ENCODE measurements around the gene IL1RAP.

The IL1RAP gene

DNA sequence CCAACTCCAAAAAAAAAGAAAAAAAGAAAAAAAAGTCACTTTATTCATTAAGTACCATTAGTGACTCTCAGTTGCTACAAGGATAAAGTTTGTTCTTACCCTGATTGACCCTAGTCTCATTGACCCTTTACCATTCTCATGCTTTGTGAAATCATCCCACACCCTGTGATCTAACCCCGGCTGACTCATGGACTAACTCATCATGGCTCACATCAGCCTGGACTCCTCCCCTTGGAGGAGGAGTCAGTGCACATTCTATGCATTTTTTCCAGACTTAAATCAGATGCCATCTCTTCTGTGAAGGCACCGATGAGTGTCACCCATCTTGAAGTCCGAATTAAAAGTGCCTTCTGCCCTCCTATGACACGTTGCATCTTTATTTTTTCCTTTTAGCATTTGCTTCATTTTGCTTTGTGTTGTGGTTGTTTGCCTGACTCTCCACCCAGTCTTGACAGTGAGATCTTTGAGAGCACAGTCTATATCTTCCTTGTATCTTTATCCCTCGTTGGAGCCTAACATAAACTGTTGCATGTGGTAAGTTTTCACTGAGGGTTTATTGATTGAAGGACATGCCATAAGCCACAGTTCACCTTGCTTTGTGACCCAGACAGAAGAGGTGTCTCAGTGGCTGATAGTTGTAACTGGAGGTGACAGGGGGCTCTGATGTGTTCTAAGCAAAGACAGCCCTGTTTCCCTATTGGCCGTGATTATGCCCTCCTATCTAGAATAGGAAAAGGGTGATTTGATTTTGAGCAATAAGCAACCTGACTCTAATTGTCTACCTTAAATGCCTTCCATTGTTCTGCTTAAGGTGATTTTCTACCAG lies 72.1 kb downstream of the IL1RAP start:
- no peak overlapping the region for H3K4me3 ChIP-seq (ENCODE audit: low read depth, low read length)
- no peak for DNase-seq (ENCODE audit: low read depth)

DNA sequence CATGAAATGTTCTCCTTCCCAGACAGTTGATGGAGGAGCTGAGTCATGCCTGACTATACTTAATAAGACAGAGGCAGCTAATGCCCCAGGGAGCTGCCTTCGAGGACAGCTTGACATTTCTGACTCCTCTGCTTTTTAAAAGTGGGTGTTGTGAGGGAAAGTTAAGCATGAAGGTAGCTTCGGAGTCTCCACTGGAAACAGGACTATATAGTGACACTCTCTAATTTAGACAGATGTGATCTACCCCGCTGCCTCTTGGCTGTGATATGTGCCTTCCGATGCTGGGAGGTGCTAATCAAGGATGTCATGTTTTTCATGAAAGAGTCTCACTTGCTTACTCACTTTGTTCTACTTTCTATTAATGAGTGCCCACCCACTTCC lies 72.7 kb downstream of the IL1RAP start:
- H3K4me3 ChIP-seq (ENCODE audit: low read depth, low read length) = no peak overlapping the region
- TF ChIP-seq, protein P1, sequence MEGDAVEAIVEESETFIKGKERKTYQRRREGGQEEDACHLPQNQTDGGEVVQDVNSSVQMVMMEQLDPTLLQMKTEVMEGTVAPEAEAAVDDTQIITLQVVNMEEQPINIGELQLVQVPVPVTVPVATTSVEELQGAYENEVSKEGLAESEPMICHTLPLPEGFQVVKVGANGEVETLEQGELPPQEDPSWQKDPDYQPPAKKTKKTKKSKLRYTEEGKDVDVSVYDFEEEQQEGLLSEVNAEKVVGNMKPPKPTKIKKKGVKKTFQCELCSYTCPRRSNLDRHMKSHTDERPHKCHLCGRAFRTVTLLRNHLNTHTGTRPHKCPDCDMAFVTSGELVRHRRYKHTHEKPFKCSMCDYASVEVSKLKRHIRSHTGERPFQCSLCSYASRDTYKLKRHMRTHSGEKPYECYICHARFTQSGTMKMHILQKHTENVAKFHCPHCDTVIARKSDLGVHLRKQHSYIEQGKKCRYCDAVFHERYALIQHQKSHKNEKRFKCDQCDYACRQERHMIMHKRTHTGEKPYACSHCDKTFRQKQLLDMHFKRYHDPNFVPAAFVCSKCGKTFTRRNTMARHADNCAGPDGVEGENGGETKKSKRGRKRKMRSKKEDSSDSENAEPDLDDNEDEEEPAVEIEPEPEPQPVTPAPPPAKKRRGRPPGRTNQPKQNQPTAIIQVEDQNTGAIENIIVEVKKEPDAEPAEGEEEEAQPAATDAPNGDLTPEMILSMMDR (IDR thresholded peaks at IDR 0.05; ENCODE audit: low read depth, low read length, missing control alignments) = no peak
- DNase-seq (ENCODE audit: low read depth) = no peak

More for the DNA sequence above, 72.1 kb downstream of the IL1RAP start:
- TF ChIP-seq, protein P1 (IDR thresholded peaks at IDR 0.05; ENCODE audit: low read depth, low read length, missing control alignments) = no peak

- no peak for DNase-seq (ENCODE audit: low read depth)
- TF ChIP-seq, protein P1 (IDR thresholded peaks at IDR 0.05; ENCODE audit: low read depth, low read length, missing control alignments) = no peak
- H3K4me3 ChIP-seq (ENCODE audit: low read depth, low read length) = no peak overlapping the region
Measured at GRCh38 chr3:190588570-190588969, 74.7 kb downstream of the IL1RAP start.

DNA sequence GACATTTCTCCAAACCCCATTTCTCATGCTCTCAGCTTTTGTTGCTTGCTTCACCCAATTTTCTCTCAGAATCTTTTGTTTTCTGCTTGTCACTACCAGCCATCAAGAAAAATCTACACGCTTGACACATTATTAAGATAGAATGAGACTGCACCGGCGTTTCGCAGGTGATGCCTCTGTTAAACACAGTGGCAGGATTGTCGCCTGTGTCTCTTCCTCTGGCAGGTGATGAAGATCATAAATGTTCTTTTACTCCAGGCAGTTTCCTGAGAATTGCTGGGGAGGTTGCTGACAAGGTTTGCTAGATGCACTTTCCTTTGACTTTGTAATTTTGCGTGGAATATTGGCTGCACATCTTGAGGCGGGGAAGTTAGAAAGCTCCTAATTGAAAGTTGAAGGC lies 75.4 kb downstream of the IL1RAP start:
- H3K4me3 ChIP-seq (ENCODE audit: low read depth, low read length) = no peak overlapping the region
- TF ChIP-seq, protein P1 (IDR thresholded peaks at IDR 0.05; ENCODE audit: low read depth, low read length, missing control alignments) = no peak
- DNase-seq (ENCODE audit: low read depth) = no peak

GRCh38 chr3:190591080-190591479 lies 77.2 kb downstream of the IL1RAP start:
- no peak overlapping the region for H3K4me3 ChIP-seq (ENCODE audit: low read depth, low read length)
- TF ChIP-seq, protein P1 (IDR thresholded peaks at IDR 0.05; ENCODE audit: low read depth, low read length, missing control alignments) = no peak

GRCh38 chr3:190593075-190593474 lies 79.2 kb downstream of the IL1RAP start:
- TF ChIP-seq, protein P1 (IDR thresholded peaks at IDR 0.05; ENCODE audit: low read depth, low read length, missing control alignments) = no peak
- no peak for DNase-seq (ENCODE audit: low read depth)
- no peak overlapping the region for H3K4me3 ChIP-seq (ENCODE audit: low read depth, low read length)

More at GRCh38 chr3:190591080-190591479, 77.2 kb downstream of the IL1RAP start:
- no peak for DNase-seq (ENCODE audit: low read depth)

DNA sequence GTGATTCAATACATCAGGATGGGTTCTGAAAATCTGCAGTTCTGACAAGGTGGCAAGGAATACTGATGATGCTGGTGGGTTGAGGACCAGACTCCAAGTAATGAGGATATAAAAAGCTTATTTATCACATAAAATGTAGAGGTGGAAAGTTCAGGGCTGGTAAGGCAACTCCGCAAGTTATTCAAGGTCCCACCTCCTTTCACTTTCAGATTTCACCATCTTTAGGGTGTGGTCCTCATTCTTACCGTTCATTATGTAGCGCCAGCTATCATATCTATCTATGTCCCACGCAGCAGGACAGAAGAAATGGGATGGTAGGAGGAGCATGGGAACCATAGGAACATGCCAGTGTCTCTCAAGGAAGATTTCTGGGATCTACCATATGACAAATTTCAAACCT lies 80.3 kb downstream of the IL1RAP start:
- TF ChIP-seq, protein P1 (IDR thresholded peaks at IDR 0.05; ENCODE audit: low read depth, low read length, missing control alignments) = no peak
- DNase-seq (ENCODE audit: low read depth) = no peak
- H3K4me3 ChIP-seq (ENCODE audit: low read depth, low read length) = no peak overlapping the region

Measured in GM12864 (cell line).